Fibroblast of lung (primary cell): Measurements from ENCODE around the gene MCM8. TPM values are rescaled to one million over a fixed set of nuclear protein-coding genes. Genes with fewer than 3 reads are reported as not detected.

ENCODE experiments used
- DNase-seq, 2 donors: peaks; one replicate each; pipeline versions ENCODE4 v3.0.0 to v3.0.0-alpha.2; 2010; ENCODE audit warnings: low read depth in 2 of 2
- H2AFZ ChIP-seq: 2 replicates; pipeline ENCODE4 v1.5.1; 2012; ENCODE audit warnings: low read length, control low read depth, inconsistent platforms
- H3K27ac ChIP-seq: 2 replicates; pipeline ENCODE4 v1.5.1; 2011; ENCODE audit warnings: low read length, control low read depth; ENCODE audit not compliant: insufficient read depth
- H3K27me3 ChIP-seq: 2 replicates; pipeline ENCODE4 v1.5.1; 2011; ENCODE audit warnings: mild to moderate bottlenecking, low read length; ENCODE audit not compliant: control insufficient read depth, insufficient read depth
- H3K36me3 ChIP-seq: 2 replicates; pipeline ENCODE4 v1.5.1; 2011; ENCODE audit warnings: low read length; ENCODE audit not compliant: control insufficient read depth, insufficient read depth
- H3K4me1 ChIP-seq: 2 replicates; pipeline ENCODE4 v1.5.1; 2011; ENCODE audit warnings: low read length; ENCODE audit not compliant: control insufficient read depth, insufficient read depth; ENCODE audit errors: extremely low read depth
- H3K4me2 ChIP-seq: 2 replicates; pipeline ENCODE4 v1.5.1; 2011; ENCODE audit warnings: low read length, control low read depth; ENCODE audit not compliant: insufficient read depth; ENCODE audit errors: extremely low read depth
- H3K4me3 ChIP-seq, 4 experiments: fragments of 200-600 bp in 1 of 4; sonication (generic) in 1 of 4; replicated peaks in 1 of 4; 2 replicates each; pipeline ENCODE4 v1.5.1; 2011 to 2016; ENCODE audit warnings: low read length in 4 of 4, low read depth in 3 of 4, mild to moderate bottlenecking in 3 of 4, control low read depth in 2 of 4, inconsistent platforms in 1 of 4, mixed read lengths in 1 of 4; ENCODE audit not compliant: insufficient read depth in 1 of 4; ENCODE audit errors: control extremely low read depth in 1 of 4
- H3K79me2 ChIP-seq: 2 replicates; pipeline ENCODE4 v1.5.1; 2012; ENCODE audit warnings: mild to moderate bottlenecking, low read length, inconsistent platforms; ENCODE audit not compliant: control insufficient read depth, insufficient read depth
- H3K9ac ChIP-seq: 2 replicates; pipeline ENCODE4 v1.5.1; 2011; ENCODE audit warnings: mild to moderate bottlenecking, low read length, control low read depth; ENCODE audit not compliant: insufficient read depth
- H3K9me3 ChIP-seq: 2 replicates; pipeline ENCODE4 v1.5.1; 2012; ENCODE audit warnings: low read depth, low read length; ENCODE audit not compliant: control insufficient read depth, insufficient read depth
- H4K20me1 ChIP-seq: 2 replicates; pipeline ENCODE4 v1.5.1; 2011; ENCODE audit warnings: low read length; ENCODE audit not compliant: control insufficient read depth, insufficient read depth; ENCODE audit errors: extremely low read depth
- EZH2 ChIP-seq: IDR thresholded peaks from 2 replicates; pipeline ENCODE4 v1.5.1; 2012; ENCODE audit warnings: low read length, control low read depth, mild to moderate bottlenecking; ENCODE audit errors: missing control alignments
- polyA plus RNA-seq, 2 donors: library from polyadenylated mRNA; depleted of rRNA in 1 of 2; stranded (reverse) in 1 of 2; unstranded in 1 of 2; fragments of >200 nt; gene quantifications; 2 replicates each; pipeline ENCODE4 v1.2.1, GENCODE V29; 2011 to 2012; ENCODE audit warnings: missing spikeins in 1 of 2
- total RNA-seq: library from RNA; depleted of rRNA; stranded (reverse); fragments of >200 nt; gene quantifications from 2 replicates; pipeline ENCODE4 v1.2.1, GENCODE V29; 2014
- TF ChIP-seq, protein P1 (sequence below), 2 donors: IDR thresholded peaks in 1 of 2; conservative IDR thresholded peaks in 1 of 2; 1 replicate in 1 of 2; 2 replicates in 1 of 2; pipeline ENCODE4 v1.5.1; 2011 to 2012; ENCODE audit warnings: low read length in 2 of 2, control low read depth in 1 of 2, inconsistent platforms in 1 of 2, low read depth in 1 of 2, mild to moderate bottlenecking in 1 of 2

The MCM8 gene
- total and polyA plus RNA-seq, 2 donors (not counting 1 experiment from before 2014, with no cell fraction given) = 4.8 to 5.4 TPM

DNA sequence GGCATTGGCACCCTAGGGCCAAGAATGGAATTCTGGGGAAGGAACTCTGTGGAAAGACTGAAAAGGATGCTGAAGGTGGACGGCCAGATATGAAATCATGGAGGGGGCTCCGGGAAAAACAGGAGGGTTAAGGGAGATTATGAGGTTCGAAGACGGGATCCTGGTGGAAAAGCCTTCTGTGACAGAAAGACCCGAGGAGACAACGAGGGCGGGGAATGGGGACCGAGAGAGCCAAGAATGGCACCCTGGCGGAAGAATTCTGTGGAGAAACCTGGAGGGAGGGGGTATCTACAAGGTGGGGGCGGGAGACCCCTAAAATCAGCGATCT, 545 bp upstream of the MCM8 start:
- peak overlapping the region; percentile 71 for H3K27ac ChIP-seq
- H3K9me3 ChIP-seq = no peaks in the 10 kb centered on the region
- peaks cover 5% of the 10 kb centered on the region for H3K4me1 ChIP-seq
- H3K4me3 ChIP-seq = peak overlapping the region; percentile 56 to 92 (median 84)
- TF ChIP-seq, protein P1, sequence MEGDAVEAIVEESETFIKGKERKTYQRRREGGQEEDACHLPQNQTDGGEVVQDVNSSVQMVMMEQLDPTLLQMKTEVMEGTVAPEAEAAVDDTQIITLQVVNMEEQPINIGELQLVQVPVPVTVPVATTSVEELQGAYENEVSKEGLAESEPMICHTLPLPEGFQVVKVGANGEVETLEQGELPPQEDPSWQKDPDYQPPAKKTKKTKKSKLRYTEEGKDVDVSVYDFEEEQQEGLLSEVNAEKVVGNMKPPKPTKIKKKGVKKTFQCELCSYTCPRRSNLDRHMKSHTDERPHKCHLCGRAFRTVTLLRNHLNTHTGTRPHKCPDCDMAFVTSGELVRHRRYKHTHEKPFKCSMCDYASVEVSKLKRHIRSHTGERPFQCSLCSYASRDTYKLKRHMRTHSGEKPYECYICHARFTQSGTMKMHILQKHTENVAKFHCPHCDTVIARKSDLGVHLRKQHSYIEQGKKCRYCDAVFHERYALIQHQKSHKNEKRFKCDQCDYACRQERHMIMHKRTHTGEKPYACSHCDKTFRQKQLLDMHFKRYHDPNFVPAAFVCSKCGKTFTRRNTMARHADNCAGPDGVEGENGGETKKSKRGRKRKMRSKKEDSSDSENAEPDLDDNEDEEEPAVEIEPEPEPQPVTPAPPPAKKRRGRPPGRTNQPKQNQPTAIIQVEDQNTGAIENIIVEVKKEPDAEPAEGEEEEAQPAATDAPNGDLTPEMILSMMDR (conservative IDR thresholded peaks at IDR 0.05 in 1 of 2, IDR thresholded peaks at IDR 0.05 in 1 of 2; ENCODE audit: low read depth in 1 of 2, low read length in 2 of 2) = no peak
- no peak for TF ChIP-seq EZH2
- peaks cover 33% of the 10 kb centered on the region for H3K79me2 ChIP-seq
- peak overlapping the region; percentile 77 for H2AFZ ChIP-seq
- H4K20me1 ChIP-seq = no peaks in the 10 kb centered on the region
- H3K4me2 ChIP-seq = peak overlapping the region; percentile 87
- H3K36me3 ChIP-seq = peaks cover 2% of the 10 kb centered on the region
- H3K9ac ChIP-seq = peak overlapping the region; percentile 44
- no peak for DNase-seq
- no peaks in the 10 kb centered on the region for H3K27me3 ChIP-seq

DNA sequence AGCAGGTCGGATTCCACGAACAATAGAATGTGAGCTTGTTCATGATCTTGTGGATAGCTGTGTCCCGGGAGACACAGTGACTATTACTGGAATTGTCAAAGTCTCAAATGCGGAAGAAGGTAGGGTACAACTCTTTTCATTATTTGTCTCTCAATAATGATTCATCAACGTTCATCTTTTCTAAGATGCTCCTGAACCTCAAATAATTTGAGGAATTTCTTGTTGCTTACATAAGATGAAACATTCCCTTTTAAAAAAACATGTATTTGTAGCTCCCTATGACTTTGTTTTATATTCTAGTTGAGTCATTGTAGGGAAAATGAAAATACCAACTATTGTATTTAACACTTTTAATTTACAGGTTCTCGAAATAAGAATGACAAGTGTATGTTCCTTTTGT, 17.0 kb downstream of the MCM8 start:
- no peak for DNase-seq
- TF ChIP-seq EZH2 = no peak
- TF ChIP-seq, protein P1 (conservative IDR thresholded peaks at IDR 0.05 in 1 of 2, IDR thresholded peaks at IDR 0.05 in 1 of 2; ENCODE audit: low read depth in 1 of 2, low read length in 2 of 2) = no peak
- Histone ChIP-seq H2AFZ (no peak overlapping the region), H3K4me3 (no peak overlapping the region), H3K4me1 (no peaks in the 10 kb centered on the region), H3K27me3 (no peaks in the 10 kb centered on the region), H3K9ac (no peak overlapping the region), H3K4me2 (no peak overlapping the region), H3K36me3 (no peaks in the 10 kb centered on the region), H3K79me2 (no peaks in the 10 kb centered on the region), H4K20me1 (no peaks in the 10 kb centered on the region), H3K27ac (no peak overlapping the region), H3K9me3 (no peaks in the 10 kb centered on the region)

DNA sequence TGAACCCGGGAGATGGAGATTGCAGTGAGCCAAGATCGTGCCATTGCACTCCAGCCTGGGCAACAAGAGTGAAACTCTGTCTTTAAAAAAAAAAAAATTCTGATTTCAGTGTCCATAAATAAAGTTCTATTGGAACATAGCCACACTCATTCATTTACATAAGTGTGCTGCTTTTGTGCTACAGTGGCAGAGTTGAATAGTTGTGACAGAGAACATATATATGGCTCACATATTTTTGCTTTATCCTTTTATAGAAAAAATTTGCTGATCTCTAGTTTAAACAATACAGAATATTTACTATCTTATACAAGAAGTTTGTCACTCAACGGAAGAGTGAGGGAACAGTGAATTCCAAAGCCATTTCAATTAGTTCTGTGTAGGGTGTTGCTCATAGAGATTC, 18.0 kb downstream of the MCM8 start:
- Histone ChIP-seq H3K36me3 (no peaks in the 10 kb centered on the region), H3K4me2 (no peak overlapping the region)
- TF ChIP-seq, protein P1 (conservative IDR thresholded peaks at IDR 0.05 in 1 of 2, IDR thresholded peaks at IDR 0.05 in 1 of 2; ENCODE audit: low read depth in 1 of 2, low read length in 2 of 2) = no peak
- no peak for TF ChIP-seq EZH2

More for the DNA sequence above, 18.0 kb downstream of the MCM8 start:
- Histone ChIP-seq H3K27ac (no peak overlapping the region), H3K4me1 (no peaks in the 10 kb centered on the region), H3K4me3 (no peak overlapping the region), H3K27me3 (no peaks in the 10 kb centered on the region), H2AFZ (no peak overlapping the region), H4K20me1 (no peaks in the 10 kb centered on the region), H3K79me2 (no peaks in the 10 kb centered on the region), H3K9ac (no peak overlapping the region), H3K9me3 (no peaks in the 10 kb centered on the region)
- no peak for DNase-seq
